ENCODE results near the gene CEACAM3.
A peak's percentile ranks its signal among the peaks of the same experiment; 100 is the strongest.

Gene CEACAM3

DNA sequence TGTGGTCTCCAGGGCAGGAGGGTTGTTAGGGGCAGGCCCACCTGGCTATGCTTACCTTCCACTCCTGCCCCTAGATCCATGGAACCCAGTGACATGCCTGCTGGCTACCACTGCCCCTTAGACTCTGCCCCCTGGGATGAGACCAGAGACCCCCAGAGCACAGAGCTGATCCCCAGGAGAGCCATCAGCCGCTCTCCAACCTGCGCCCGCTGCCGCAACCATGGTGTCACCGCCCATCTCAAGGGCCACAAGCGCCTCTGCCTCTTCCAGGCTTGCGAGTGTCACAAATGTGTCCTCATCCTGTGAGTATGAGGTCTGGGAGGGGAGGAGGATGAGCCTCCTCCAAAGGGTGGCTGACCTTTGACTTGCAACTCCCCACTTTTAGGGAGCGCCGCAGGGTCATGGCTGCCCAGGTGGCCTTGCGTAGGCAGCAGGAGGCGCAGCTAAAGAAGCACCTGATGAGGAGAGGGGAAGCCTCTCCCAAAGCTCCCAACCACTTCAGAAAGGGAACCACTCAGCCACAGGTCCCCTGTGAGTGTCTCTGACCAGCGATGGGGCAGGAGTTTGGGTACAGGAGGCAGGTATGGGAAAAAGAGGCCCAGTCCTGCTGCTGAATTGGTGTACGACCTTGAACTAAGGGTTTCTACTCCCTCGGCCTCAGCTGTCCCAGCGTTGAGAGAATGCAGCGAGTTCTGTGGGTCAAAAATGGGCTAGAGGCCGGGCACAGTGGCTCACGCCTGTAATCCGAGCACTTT, 51.1 kb downstream of the CEACAM3 start:
- no peak for DNase-seq

DNA sequence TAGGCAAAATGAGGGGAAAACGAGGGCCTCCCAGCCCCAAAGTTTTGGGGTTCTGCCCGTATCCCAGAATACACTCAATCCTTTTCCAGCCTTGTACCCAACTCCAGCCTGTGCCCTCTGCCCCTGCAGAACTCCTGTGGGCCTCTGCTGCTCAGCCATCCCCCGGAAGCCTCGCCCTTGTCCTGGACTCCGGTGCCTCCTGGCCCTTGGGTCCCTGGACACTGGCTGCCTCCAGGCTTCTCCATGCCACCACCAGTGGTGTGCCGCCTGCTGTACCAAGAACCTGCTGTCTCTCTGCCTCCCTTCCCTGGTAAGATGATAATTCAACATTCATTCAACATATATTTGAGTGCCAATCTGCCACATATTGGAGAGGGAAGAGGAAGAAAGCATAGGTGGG, 52.3 kb downstream of the CEACAM3 start:
- no peak for DNase-seq

DNA sequence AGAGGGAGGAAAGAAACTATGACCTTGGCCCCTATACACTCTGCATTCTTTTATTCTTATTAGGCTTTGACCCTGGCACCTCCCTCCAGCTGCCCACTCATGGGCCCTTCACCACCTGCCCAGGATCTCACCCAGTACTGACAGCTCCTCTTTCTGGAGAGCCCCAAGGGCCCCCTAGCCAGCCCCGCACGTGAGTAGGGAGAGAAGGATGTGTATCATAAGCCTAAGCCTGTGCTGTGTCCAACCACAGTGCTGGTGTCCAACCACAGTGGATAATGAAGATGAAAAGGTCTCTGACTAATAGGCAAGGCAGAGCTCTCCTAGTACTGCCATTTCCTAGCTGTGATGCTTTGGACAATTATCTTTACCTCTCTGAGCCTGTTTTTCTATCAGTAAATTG, 52.7 kb downstream of the CEACAM3 start:
- no peak for DNase-seq

DNA sequence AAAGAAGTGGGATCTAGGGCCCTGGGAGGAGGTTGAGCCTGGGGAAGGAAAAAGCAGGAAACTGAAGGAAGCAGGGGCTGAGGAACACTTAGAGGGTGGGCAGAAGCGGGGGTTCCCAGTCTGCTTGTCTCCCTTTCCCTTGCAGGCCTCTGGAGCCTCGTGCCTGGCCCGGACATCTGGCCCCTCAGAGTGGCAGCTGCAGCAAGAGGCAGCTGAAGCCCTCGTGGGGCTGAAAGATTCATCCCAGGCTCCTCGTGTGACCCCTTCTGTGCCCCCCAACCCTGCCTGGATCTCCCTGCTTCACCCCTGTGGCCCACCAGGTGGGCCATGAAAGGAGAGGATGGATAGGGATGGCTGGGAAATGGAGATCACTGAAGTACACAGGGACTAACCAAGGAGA, 54.0 kb downstream of the CEACAM3 start:
- no peak for DNase-seq

DNA sequence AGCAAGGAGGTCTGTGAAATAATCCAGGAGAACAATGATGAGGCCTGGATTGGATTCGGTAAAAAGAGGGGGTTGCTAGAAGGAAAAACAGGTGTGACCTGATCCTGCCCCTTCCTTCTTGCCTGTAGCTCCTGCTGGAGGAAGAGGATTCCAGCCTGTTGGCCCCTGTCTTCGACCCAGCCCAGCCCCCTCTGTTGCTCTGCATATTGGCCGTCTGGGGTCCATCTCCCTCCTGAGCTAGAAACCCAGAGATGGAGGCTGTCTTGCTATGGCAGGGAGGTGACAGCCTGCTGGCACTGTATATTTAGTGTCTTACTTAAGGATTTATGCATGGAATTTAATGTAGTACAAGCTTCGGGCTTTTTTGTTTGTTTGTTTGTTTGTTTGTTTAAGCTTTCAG, 55.1 kb downstream of the CEACAM3 start:
- no peak for DNase-seq

DNA sequence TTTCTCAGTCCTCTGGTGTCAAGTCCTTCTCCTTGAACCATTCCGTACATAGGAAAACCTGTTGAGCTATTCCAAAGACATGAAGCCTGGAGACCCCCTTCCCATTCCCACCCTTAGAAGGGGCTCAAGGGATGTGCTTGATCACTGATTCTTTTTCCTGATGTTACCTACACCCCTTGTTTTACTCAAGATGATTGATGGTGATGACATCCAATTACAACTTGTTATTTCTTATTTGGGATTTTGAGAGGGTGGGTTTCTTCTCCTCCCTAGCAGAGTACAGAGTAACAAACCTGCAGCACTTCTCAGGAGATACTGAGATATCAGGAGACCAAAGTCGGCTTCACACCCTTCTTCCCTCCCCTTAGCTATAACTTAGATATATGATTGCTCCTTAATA, 57.0 kb downstream of the CEACAM3 start:
- DNase-seq, result no peak

DNA sequence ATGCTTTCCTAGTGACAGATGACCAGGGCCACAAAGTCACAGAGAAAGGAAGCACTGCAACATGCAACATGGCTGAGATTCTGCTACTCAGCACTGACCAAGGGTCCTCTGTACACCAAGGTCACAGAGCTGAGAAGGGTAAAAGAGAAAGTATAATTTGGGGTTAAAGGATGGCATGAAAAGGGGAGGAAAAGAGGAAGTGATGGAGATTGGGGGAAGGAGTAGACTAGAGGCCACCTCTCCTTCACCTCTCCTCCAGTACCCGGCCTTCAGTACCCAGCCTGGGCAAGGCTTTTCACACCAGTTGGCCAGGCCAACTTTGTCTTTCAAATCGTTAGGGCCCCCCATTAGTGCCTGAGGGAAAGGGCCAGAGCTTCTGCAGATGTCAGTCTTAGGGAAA, 57.4 kb downstream of the CEACAM3 start:
- no peak for DNase-seq

DNA sequence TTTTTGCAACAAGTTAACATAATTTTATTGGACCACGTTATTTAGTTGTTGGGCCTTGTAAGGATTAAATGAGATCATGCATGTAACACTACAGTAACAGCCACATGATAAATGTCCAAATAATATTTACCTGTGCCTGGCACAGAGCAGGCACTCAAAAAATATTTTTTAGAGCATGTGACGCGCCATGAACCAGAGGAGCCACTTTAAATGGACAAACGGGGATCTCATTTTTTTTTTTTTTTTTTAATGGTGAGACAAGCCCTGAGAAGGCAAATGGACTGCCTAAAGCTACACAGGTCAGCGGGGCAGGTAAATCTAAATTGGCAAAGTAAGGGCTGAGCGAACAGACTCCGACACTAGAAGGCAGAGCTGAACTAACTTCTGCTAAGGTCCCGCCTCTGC, 62.8 kb downstream of the CEACAM3 start:
- DNase-seq, result no peak

DNA sequence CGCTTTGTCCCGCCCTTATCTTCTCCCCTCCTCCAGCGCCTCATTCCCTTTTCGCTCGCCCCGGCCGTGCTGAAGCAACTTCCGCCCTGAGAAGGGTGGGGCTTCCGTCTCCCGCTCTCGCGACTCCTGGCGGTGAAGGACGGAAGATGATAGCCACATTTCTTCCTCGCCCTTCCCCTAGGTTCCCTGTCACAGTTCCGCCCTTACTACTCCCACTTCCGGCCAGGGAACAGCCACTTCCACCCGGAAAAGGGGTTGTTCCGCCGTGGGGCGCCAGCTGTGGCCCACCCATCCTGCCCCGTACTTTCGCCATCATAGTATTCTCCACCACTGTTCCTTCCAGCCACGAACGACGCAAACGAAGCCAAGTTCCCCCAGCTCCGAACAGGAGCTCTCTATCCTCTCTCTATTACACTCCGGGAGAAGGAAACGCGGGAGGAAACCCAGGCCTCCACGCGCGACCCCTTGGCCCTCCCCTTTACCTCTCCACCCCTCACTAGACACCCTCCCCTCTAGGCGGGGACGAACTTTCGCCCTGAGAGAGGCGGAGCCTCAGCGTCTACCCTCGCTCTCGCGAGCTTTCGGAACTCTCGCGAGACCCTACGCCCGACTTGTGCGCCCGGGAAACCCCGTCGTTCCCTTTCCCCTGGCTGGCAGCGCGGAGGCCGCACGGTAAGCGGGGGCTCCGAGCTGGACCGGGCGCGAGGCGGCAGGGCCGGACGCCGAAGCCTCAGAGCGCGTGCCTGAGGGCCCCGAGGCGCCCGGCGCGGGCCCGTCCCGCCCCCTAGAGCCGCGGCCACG, 63.4 kb downstream of the CEACAM3 start, which contains the start of gene RPS19:
Gene RPS19, plus strand, starts transcription at position 638 of the 801 bp plus-strand sequence. CDS start 520 bp downstream, outside the sequence.
- peak; percentile 99 for DNase-seq

DNA sequence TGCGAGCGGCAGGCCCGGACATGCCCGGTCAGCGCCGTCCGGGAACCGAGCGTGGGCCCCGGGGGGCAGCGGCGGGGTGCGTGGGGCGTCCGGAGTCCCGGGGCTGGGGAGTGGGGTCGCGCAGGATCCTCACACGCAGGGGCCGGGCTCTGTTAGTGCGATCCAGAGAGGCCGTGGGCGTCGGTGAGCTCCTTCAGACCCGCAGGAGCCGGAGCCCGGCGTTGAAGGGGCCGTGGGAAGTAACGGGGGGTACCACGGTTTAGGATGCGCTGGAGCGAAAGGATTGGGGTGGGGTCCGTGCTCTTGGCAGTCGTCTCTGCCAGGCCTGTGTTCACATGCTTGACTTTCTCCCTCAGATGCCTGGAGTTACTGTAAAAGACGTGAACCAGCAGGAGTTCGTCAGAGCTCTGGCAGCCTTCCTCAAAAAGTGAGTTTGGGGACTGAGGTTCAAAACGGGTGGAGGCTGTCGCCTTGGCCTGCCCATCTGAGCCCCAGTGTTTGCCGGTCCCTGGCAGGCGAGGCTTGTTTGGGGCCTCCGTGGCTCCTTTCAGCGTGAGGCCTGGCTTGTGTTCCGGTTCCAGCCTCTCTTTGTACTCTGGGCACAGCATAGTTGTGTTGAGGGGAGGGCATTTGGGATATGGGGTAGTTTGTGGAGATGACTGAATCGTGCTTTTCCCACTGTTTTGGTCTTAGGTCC, 64.2 kb downstream of the CEACAM3 start:
- peak; percentile 55 for DNase-seq

Data from DMS53 (cell line).